Stimulated activated naive CD4-positive, alpha-beta T cell treated with Interleukin-2 at 50 U/mL for 16 hours (primary cell): ENCODE measurements around the gene MAP7D1.
"Not testable (repeated sequence)": the region's sequence is repeated elsewhere in the genome, so short reads cannot be mapped to it uniquely, and the experiment has no call there.

Source experiments
- DNase-seq: peaks from one replicate; lab custom pipeline; 2025; lab: John Stamatoyannopoulos, UW

The MAP7D1 gene

GRCh38 chr1:36168514-36168913 lies 12.6 kb downstream of the MAP7D1 start:
- no peak for DNase-seq

GRCh38 chr1:36170643-36171412 lies 14.9 kb downstream of the MAP7D1 start:
- no peak for DNase-seq

GRCh38 chr1:36172017-36172747 lies 16.2 kb downstream of the MAP7D1 start:
- DNase-seq = no peak

- DNase-seq = no peak
Observed at GRCh38 chr1:36172983-36173382, 17.0 kb downstream of the MAP7D1 start.

GRCh38 chr1:36174713-36175112 lies 18.8 kb downstream of the MAP7D1 start:
- DNase-seq = no peak

- DNase-seq = no peak
Observed at GRCh38 chr1:36175137-36176095, 19.5 kb downstream of the MAP7D1 start.

- no peak for DNase-seq
Observed at GRCh38 chr1:36176106-36176949, 20.4 kb downstream of the MAP7D1 start.

GRCh38 chr1:36177589-36178431 lies 21.9 kb downstream of the MAP7D1 start:
- DNase-seq = no peak

GRCh38 chr1:36178471-36179219 lies 22.7 kb downstream of the MAP7D1 start:
- no peak for DNase-seq

GRCh38 chr1:36179220-36179600 lies 23.2 kb downstream of the MAP7D1 start:
- no peak for DNase-seq

- no peak for DNase-seq
Observed at GRCh38 chr1:36182734-36183133, 26.8 kb downstream of the MAP7D1 start.

GRCh38 chr1:36183309-36183856 lies 27.4 kb downstream of the MAP7D1 start:
- no peak for DNase-seq

- peak; percentile 69 for DNase-seq
Observed at GRCh38 chr1:36187800-36188593, 32.0 kb downstream of the MAP7D1 start.

GRCh38 chr1:36196805-36197204 lies 40.8 kb downstream of the MAP7D1 start:
- not testable (repeated sequence) for DNase-seq

- no peak for DNase-seq
Observed at GRCh38 chr1:36198641-36199040, 42.7 kb downstream of the MAP7D1 start.

GRCh38 chr1:36199934-36200741 lies 44.2 kb downstream of the MAP7D1 start:
- no peak for DNase-seq

GRCh38 chr1:36203027-36203553 lies 47.1 kb downstream of the MAP7D1 start:
- DNase-seq = no peak
